PFSK-1 (cell line): ENCODE data around the gene HMBS.

ENCODE experiments used
- POLR2AphosphoS5 ChIP-seq: IDR thresholded peaks from 2 replicates; pipeline ENCODE4 v1.6.1; 2012; ENCODE audit warnings: low read depth, mild to moderate bottlenecking, control low read depth, low read length, moderate library complexity
- TAF1 ChIP-seq: IDR thresholded peaks from 2 replicates; pipeline ENCODE4 v1.6.1; 2012; ENCODE audit warnings: low read length, control low read depth, borderline replicate concordance; ENCODE audit not compliant: insufficient read depth

DNA sequence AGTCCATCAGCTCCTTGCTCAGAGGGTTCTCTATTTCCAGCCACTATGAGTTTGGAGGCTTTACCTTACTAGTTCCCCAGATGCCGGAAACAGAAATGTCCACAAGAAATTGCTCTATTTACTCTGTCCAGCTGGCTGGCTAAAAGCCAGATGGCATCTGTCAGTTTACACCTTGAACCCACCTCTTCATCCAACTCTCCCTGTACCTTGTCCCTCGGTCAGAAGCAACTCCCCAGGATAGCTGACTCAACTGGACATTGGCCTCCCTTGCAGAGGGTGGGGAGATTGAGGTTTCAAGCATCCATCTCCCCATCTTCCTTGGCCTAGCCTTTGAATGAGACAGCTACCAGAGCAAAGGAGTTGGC, 24.2 kb downstream of the HMBS start:
- TF ChIP-seq TAF1: no peak
- TF ChIP-seq POLR2AphosphoS5: no peak
